Neural cell (in vitro differentiated cells): ENCODE measurements around the gene PHF2. TPM values are rescaled to one million over a fixed set of nuclear protein-coding genes. Genes with fewer than 3 reads are reported as not detected.

Source experiments
- H2AFZ ChIP-seq: fragments of 200-600, 300-800 bp; sonication (generic), shearing (Covaris generic); 2 replicates; pipeline ENCODE4 v1.6.0; 2014; ENCODE audit warnings: low read depth, mild to moderate bottlenecking, antibody characterized with exemption, low read length, moderate library complexity
- H3F3A ChIP-seq: fragments of 200-600 bp; shearing (Covaris generic); 2 replicates; pipeline ENCODE4 v1.6.1; 2016; ENCODE audit warnings: mild to moderate bottlenecking, moderate library complexity, mixed read lengths, antibody characterized with exemption, low read length; ENCODE audit not compliant: insufficient read depth, poor library complexity, severe bottlenecking
- H3K27ac ChIP-seq: fragments of 200-600, 300-800 bp; sonication (generic), shearing (Covaris generic); 2 replicates; pipeline ENCODE4 v1.5.1; 2014; ENCODE audit warnings: mild to moderate bottlenecking, low read length, moderate library complexity
- H3K27me3 ChIP-seq: fragments of 300-800, 200-600 bp; sonication (generic), shearing (Covaris generic); 2 replicates; pipeline ENCODE4 v1.6.0; 2014; ENCODE audit warnings: mild to moderate bottlenecking, low read depth, low read length, moderate library complexity; ENCODE audit not compliant: insufficient read depth
- H3K36me3 ChIP-seq: fragments of 300-800, 200-600 bp; sonication (generic), shearing (Covaris generic); 2 replicates; pipeline ENCODE4 v1.5.1; 2014; ENCODE audit warnings: mild to moderate bottlenecking, antibody characterized with exemption, low read length, moderate library complexity; ENCODE audit not compliant: insufficient read depth
- H3K4me2 ChIP-seq: fragments of 300-800, 200-600 bp; sonication (generic), shearing (Covaris generic); 2 replicates; pipeline ENCODE4 v1.6.0; 2014; ENCODE audit warnings: mild to moderate bottlenecking, low read length
- H3K4me3 ChIP-seq: fragments of 300-800, 200-600 bp; sonication (generic), shearing (Covaris generic); 2 replicates; pipeline ENCODE4 v1.5.1; 2014; ENCODE audit warnings: mild to moderate bottlenecking, low read length, moderate library complexity
- H3K79me2 ChIP-seq: fragments of 200-600 bp; shearing (Covaris generic); replicated peaks from 2 replicates; pipeline ENCODE4 v1.6.0; 2014; ENCODE audit warnings: mild to moderate bottlenecking, low read length, moderate library complexity; ENCODE audit not compliant: insufficient read depth
- H3K9ac ChIP-seq: fragments of 300-800, 200-600 bp; sonication (generic), shearing (Covaris generic); 2 replicates; pipeline ENCODE4 v1.6.1; 2016; ENCODE audit warnings: mild to moderate bottlenecking, low read length, mixed read lengths
- H3K9me2 ChIP-seq: fragments of 200-600 bp; shearing (Covaris generic); 2 replicates; pipeline ENCODE4 v1.6.1; 2016; ENCODE audit warnings: mild to moderate bottlenecking, low read length, mixed read lengths; ENCODE audit not compliant: insufficient read depth
- H3K9me3 ChIP-seq: fragments of 200-600, 300-800 bp; sonication (generic), shearing (Covaris generic); 2 replicates; pipeline ENCODE4 v1.6.1; 2016; ENCODE audit warnings: mild to moderate bottlenecking, mixed run types, low read length, moderate library complexity, mixed read lengths
- H4K20me1 ChIP-seq: fragments of 200-600 bp; shearing (Covaris generic); 2 replicates; pipeline ENCODE4 v1.6.1; 2016; ENCODE audit warnings: mild to moderate bottlenecking, mixed run types; ENCODE audit not compliant: insufficient read depth
- EP300 ChIP-seq: fragments of 450-650 bp; conservative IDR thresholded peaks from 2 replicates; pipeline ENCODE4 v1.6.1; 2014; ENCODE audit warnings: antibody characterized with exemption, mild to moderate bottlenecking, moderate library complexity; ENCODE audit not compliant: poor library complexity, severe bottlenecking
- EZH2 ChIP-seq: fragments of 200-600, 300-800 bp; shearing (Covaris generic), sonication (generic); IDR thresholded peaks from 2 replicates; pipeline ENCODE4 v1.6.1; 2014; ENCODE audit warnings: antibody characterized with exemption, low read length, borderline replicate concordance, mild to moderate bottlenecking; ENCODE audit not compliant: insufficient read depth, poor library complexity, severe bottlenecking
- MXI1 ChIP-seq: fragments of 450-650 bp; conservative IDR thresholded peaks from 2 replicates; pipeline ENCODE4 v1.6.1; 2014; ENCODE audit warnings: antibody characterized with exemption, mild to moderate bottlenecking; ENCODE audit not compliant: poor library complexity, severe bottlenecking
- POLR2AphosphoS5 ChIP-seq: IDR thresholded peaks from 2 replicates; pipeline ENCODE4 v1.6.1; 2012
- RAD21 ChIP-seq: fragments of 450-650 bp; conservative IDR thresholded peaks from 2 replicates; pipeline ENCODE4 v1.6.1; 2014; ENCODE audit warnings: antibody characterized with exemption, mild to moderate bottlenecking, moderate library complexity
- SMC3 ChIP-seq: fragments of 450-650 bp; conservative IDR thresholded peaks from 2 replicates; pipeline ENCODE4 v1.6.1; 2014; ENCODE audit warnings: antibody characterized with exemption, mild to moderate bottlenecking, moderate library complexity; ENCODE audit not compliant: poor library complexity
- TAF1 ChIP-seq: IDR thresholded peaks from 2 replicates; pipeline ENCODE4 v1.6.1; 2012; ENCODE audit warnings: low read depth
- polyA plus RNA-seq: library from polyadenylated mRNA; depleted of rRNA; stranded (reverse); fragments of >200 nt; gene quantifications from 2 replicates; pipeline ENCODE4 v1.2.3, GENCODE V29; 2014
- TF ChIP-seq, protein P1 (sequence below): IDR thresholded peaks from 2 replicates; pipeline ENCODE4 v1.6.1; 2012; ENCODE audit warnings: borderline replicate concordance
- TF ChIP-seq, protein P2 (sequence below): fragments of 450-650 bp; IDR thresholded peaks from 2 replicates; pipeline ENCODE4 v1.5.1; 2014; ENCODE audit warnings: antibody characterized with exemption, mild to moderate bottlenecking, moderate library complexity; ENCODE audit not compliant: poor library complexity, severe bottlenecking

PHF2 gene
- polyA plus RNA-seq, 1 donor from 2014 or later = 42.4 TPM

DNA sequence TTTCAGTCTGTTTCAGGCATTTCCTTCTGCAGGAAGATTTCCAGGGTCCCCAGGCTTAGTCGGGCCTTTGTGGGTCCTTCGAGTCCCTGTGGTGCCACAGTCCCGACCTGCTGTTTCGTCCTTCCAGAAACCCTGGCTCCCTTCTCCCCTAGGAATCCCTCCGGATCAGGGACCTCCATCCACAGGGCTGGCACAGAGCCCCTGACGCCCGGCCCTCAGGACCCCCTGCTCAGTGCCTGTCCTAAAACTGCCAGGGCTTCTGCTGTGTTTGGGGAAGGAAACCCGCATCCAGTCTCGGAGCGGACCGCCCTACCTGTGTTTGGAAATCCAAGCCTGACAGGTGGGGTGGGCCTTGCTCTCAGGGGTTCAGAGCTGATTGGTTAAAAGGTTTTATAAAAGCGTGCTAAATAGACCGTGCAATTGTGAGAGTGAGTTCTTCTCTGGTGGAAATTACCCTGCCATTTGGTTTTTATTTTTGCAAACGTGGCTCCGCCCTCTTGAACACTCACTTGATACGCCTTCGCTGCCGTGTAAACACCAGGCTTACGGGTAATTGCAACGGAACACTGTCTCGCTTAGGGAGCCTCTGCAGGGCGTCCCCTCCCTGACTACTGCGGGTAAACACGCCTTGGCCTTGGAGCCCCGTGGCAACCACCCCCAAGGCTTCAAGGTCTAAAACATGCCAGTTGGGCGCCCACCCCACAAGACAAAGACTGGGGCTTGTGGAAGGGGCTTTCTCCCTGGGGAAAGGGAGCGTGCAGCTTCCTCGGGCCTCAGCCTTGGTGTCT is 121.2 kb downstream of the PHF2 start:
- Histone ChIP-seq H3K4me2 (no peak overlapping the region), H3K79me2 (no peaks in the 10 kb centered on the region), H3K27me3 (no peaks in the 10 kb centered on the region), H2AFZ (no peak overlapping the region), H3F3A (no peaks in the 10 kb centered on the region), H3K36me3 (no peaks in the 10 kb centered on the region), H3K4me3 (no peak overlapping the region), H4K20me1 (no peaks in the 10 kb centered on the region), H3K27ac (no peak overlapping the region), H3K9ac (no peak overlapping the region), H3K9me2 (no peaks in the 10 kb centered on the region), H3K9me3 (peaks cover 3% of the 10 kb centered on the region)
- TF ChIP-seq RAD21 (no peak), TAF1 (no peak), MXI1 (no peak), EP300 (no peak), SMC3 (no peak), EZH2 (no peak), POLR2AphosphoS5 (no peak)
- TF ChIP-seq, protein P1, sequence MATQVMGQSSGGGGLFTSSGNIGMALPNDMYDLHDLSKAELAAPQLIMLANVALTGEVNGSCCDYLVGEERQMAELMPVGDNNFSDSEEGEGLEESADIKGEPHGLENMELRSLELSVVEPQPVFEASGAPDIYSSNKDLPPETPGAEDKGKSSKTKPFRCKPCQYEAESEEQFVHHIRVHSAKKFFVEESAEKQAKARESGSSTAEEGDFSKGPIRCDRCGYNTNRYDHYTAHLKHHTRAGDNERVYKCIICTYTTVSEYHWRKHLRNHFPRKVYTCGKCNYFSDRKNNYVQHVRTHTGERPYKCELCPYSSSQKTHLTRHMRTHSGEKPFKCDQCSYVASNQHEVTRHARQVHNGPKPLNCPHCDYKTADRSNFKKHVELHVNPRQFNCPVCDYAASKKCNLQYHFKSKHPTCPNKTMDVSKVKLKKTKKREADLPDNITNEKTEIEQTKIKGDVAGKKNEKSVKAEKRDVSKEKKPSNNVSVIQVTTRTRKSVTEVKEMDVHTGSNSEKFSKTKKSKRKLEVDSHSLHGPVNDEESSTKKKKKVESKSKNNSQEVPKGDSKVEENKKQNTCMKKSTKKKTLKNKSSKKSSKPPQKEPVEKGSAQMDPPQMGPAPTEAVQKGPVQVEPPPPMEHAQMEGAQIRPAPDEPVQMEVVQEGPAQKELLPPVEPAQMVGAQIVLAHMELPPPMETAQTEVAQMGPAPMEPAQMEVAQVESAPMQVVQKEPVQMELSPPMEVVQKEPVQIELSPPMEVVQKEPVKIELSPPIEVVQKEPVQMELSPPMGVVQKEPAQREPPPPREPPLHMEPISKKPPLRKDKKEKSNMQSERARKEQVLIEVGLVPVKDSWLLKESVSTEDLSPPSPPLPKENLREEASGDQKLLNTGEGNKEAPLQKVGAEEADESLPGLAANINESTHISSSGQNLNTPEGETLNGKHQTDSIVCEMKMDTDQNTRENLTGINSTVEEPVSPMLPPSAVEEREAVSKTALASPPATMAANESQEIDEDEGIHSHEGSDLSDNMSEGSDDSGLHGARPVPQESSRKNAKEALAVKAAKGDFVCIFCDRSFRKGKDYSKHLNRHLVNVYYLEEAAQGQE = no peak
- TF ChIP-seq, protein P2, sequence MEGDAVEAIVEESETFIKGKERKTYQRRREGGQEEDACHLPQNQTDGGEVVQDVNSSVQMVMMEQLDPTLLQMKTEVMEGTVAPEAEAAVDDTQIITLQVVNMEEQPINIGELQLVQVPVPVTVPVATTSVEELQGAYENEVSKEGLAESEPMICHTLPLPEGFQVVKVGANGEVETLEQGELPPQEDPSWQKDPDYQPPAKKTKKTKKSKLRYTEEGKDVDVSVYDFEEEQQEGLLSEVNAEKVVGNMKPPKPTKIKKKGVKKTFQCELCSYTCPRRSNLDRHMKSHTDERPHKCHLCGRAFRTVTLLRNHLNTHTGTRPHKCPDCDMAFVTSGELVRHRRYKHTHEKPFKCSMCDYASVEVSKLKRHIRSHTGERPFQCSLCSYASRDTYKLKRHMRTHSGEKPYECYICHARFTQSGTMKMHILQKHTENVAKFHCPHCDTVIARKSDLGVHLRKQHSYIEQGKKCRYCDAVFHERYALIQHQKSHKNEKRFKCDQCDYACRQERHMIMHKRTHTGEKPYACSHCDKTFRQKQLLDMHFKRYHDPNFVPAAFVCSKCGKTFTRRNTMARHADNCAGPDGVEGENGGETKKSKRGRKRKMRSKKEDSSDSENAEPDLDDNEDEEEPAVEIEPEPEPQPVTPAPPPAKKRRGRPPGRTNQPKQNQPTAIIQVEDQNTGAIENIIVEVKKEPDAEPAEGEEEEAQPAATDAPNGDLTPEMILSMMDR = no peak

DNA sequence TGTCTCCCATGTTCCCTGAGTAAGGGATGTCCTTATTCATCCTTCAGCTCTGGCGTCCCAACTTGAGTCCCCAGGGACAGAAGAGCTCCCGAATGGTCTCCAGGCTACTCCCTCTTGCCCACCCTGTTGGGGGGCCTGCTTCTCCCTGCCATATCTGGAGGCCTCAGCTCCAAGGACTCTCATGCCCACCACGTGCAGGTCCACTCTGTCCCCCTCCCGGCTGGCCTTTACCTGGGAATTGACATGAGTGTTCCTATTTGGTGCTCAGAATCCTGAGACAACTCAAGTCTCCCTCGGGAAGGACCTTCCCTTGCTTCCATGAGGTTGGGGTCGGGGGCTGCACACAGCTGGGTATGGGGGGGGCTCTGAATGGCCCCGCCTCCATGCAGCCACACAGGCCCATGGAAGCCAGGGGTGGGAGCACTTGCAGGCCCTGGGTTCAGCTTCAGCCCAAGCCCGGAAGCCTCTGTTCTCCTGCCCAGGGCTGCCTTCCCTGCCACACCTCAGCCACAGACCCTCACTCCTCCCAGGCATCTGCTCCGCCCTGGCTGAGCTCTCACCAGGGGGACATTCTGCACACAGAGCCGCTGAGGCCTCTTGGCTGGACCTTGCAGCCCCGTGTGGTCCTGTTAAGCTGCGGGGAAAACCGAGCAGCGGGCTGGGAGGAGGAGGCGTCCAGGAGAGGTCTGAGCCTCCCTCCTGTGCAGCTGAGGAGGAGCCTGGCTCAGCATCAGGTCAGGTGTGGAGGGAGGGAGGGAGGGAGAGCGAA is 121.9 kb downstream of the PHF2 start:
- Histone ChIP-seq H3F3A (no peaks in the 10 kb centered on the region), H3K79me2 (no peaks in the 10 kb centered on the region)

More for the DNA sequence above, 121.9 kb downstream of the PHF2 start:
- Histone ChIP-seq H2AFZ (no peak overlapping the region), H4K20me1 (no peaks in the 10 kb centered on the region), H3K27me3 (no peaks in the 10 kb centered on the region), H3K9ac (no peak overlapping the region), H3K27ac (no peak overlapping the region), H3K4me2 (no peak overlapping the region), H3K9me3 (peaks cover 3% of the 10 kb centered on the region), H3K9me2 (no peaks in the 10 kb centered on the region), H3K4me3 (no peak overlapping the region), H3K36me3 (no peaks in the 10 kb centered on the region)
- TF ChIP-seq, protein P1 = no peak
- no peak for TF ChIP-seq TAF1
- no peak for TF ChIP-seq RAD21
- TF ChIP-seq, protein P2 = no peak
- no peak for TF ChIP-seq MXI1
- TF ChIP-seq POLR2AphosphoS5 = no peak
- no peak for TF ChIP-seq EP300
- no peak for TF ChIP-seq SMC3
- TF ChIP-seq EZH2 = no peak
